PC-9 (cell line): ENCODE measurements around the gene PLB1.

Source experiments
- CTCF ChIP-seq: fragments of 200-600 bp; sonication (generic); conservative IDR thresholded peaks from 2 replicates; pipeline ENCODE4 v1.6.1; 2017; ENCODE audit warnings: mixed run types, antibody characterized with exemption, mild to moderate bottlenecking, moderate library complexity
- EZH2 ChIP-seq: fragments of 200-600 bp; sonication (generic); IDR thresholded peaks from 2 replicates; pipeline ENCODE4 v1.8.0; 2017; ENCODE audit warnings: antibody characterized with exemption, low read depth

- TF ChIP-seq CTCF (no peak), EZH2 (no peak)
Measured at GRCh38 chr2:28656937-28657615, 161.2 kb downstream of the PLB1 start.
